ENCODE results near the gene ZSWIM3.

The ZSWIM3 gene

DNA sequence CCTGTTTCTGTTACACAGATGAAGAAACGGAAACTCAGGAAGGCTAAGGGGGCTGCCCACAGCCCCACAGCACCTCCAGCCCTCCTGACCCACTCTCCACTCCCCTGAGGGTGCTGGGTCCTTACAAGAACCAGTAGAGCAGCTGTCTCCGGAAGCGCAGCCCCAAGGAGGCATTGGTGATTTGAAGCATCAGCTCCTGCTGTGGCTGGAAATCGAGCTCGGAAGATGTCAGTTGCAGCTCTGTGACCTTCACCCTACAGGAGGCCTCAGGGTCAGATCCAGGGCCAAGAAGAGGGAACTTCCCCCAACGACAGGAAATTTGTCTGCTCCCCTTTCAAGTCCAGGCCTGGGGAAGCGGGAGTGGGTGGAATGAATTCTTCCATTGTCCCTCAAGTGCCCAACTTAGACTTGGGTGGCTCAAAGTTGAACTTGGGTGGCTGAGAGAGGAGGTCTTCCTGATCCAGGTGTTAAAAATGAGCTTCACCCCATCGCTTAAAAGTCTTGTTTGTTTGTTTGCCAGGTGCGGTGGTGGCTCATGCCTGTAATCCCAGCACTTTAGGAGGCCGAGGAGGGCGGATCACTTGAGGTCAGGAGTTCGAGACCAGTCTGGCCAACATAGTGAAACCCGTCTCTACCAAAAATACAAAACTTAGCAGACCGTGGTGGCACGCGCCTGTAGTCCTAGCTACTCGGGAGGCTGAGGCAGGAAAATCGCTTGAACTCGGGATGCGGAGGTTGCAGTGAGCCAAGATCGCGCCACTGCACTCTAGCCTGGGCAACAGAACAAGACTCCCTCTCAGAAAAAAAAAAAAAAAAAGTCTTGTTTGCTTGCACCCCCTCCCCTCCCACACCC lies 52.6 kb downstream of the ZSWIM3 start:
- DNase-seq (ENCODE audit: low spot score) = no peak

DNA sequence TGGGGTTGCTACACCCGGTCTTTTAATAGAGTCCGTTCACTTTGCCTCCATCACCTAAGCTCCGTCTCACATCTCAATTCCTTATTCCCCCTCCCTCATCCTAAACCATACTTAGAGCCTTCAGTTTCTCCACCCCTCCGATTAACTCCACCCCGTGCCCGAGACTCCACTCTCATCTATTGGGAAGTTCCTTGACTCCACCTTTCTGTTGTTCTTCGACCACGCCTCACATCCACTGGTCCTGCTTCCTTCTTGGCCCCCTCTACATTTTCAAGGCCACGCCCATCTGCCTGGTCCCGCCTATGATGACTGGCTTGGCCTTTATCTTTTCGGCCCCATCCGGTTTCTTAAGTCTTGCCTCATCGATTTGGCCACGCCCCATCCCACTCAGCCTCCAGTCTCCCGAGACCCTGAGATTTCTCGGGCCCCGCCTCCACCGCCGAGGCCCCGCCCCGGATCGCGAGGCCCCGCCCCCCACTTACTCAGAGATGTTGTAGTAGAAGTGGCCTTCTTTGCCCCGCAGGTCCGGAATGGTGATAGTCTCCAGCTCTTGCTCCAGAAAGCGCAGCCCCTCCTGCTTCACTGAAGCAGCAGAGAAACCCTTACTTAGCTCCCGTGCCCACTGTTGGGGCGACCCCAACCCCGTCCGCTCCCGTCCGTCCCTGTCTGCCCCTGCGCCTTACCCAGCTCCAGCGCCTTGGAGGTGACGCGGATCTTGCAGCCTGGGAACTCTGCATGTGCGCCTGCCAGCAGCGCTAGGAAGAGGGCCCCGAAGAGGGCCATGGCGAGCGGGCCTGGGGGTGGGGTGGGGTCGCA lies 53.5 kb downstream of the ZSWIM3 start:
- DNase-seq (ENCODE audit: low spot score) = peak; percentile 98

GRCh38 chr20:45911486-45912343 lies 54.3 kb downstream of the ZSWIM3 start, which contains the start of gene PLTP:
PLTP (minus strand) TSS chr20:45912155; CDS start chr20:45911452, 703 bp downstream.
- DNase-seq (ENCODE audit: low spot score) = no peak

DNA sequence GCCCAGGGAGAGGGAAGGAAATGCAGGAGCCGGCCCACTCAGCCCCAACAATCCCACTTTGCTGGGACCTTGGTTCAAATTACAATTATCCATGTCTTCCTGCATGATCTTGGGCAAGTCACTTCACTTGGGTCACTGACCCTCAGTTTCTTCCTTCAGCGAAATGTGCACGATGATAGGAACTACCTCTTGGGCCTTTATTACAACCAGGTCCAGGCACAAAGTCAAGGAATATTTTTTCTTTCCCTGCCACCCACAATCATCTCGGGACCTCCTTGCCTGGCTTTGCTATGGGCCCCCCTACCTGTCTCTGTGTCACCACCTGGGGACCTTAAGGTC lies 54.9 kb downstream of the ZSWIM3 start:
- DNase-seq (ENCODE audit: low spot score) = no peak

DNA sequence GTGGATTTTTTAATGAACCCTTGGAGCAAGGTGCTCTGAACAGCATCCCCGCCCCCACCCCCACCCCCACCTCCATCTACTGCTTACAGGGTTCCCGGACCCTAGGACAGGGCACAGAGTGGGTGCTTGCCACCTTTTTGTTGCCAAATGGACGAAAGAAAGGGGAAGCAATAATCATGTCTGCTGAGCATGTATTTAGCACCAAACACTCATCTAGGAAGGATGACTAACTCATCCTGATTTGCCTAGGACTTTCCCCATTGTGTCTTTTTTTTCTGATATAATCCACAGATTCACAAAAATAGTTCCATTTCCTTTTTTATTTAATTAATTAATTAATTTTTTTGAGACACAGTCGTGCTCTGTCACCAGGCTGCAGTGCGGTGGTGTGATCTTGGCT lies 55.7 kb downstream of the ZSWIM3 start:
- no peak for DNase-seq (ENCODE audit: low spot score)

DNA sequence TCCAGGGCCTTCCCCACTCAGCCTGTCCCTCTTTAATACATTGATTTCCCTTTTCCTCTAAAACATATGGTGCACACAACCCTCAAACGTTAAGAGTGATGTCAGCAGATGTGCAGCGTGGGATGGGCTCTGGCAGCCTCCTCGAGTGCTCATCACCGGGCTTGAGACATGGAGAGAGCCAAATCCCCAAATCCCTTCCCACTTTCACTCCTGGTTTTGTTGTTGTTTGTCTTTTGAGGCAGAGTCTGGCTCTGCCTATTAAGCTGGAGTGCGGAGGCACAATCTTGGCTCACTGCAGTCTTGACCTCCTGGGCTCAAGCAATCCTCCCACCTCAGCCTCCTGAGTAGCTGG lies 60.4 kb downstream of the ZSWIM3 start:
- no peak for DNase-seq (ENCODE audit: low spot score)

- DNase-seq (ENCODE audit: low spot score) = no peak
Observed at GRCh38 chr20:45918182-45918737, 60.8 kb downstream of the ZSWIM3 start.

- no peak for DNase-seq (ENCODE audit: low spot score)
Observed at GRCh38 chr20:45918779-45919537, 61.5 kb downstream of the ZSWIM3 start.

DNA sequence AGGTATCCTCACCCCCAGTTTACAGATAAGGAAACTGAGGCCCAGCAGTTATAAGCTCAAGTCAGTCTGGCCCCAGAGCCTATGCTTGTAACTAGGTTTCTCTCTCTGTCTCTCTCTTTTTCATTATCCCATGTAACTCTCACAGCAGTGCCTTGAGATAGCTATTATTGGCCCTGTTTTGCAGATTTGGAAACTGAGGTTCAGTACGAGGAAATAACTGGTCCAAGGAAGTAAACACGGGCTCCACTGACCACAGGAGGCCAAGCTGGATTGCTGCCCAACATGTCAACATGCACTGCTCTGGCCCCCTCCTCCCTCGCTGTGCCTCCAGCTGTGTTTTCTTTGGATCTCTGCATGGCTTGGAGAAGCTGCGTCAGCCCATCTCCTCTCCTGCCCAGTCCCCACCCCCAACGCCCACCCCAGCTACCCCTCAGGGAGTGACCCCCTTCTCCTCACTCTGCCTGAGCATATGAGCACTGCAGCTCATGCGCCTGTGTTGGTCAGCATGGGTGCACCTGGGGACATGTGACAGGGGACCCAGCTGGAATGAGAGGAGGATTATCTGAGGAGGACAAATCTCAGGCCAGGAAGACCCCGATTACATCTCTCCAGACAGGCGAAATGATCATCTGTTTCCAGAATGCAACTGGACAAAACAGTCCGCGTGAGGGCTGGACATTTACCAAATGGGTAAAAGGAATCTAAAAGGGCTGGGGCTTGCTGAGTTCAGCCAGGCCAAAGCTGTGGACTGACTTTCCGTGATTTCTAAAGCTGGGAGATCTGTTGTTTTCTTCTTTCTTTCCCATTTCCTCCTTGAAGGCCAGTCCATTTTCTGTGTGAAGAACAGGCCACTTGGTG lies 62.4 kb downstream of the ZSWIM3 start:
- DNase-seq (ENCODE audit: low spot score) = no peak

DNA sequence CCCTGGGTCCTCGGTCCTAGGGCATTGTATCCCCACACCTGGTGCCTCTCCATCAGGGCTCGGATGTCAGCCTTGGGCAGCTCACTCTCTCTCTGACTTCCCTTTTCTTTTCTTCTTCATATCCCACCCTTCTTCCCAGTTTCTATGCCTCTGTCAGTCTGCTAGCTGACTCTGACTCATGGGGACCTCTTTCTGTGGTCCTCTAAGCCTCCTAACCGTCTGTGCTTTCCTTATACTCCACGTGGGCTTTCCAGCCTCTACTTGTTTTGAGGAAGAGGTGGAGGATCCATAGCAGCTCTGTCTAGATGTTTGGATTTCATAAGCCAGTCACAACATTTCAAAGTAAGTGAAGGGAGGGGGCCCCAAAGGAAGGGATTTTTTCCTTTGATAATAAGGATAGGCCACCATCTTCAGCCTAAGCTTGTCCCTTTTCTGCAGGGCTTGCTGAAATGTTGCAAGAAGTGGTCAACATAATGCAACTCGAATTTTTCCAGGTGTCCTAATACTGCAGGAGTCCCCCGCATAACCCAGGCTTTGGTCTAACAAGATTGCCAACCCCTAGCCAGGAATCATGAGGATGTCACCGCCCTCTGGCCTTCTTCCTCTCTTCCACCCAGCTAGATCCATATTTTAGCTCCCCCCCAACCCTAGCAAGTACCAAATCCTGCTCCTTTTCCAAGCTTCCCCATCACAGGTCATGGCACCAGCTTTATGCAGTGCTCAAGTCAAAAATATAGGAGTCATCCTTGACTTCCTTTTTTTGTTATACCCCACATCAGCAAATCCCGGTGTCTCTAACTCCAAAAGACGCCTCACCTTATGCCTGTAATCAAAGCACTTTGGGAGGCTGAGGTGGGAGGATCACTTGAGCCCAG lies 63.3 kb downstream of the ZSWIM3 start:
- DNase-seq (ENCODE audit: low spot score) = no peak

GRCh38 chr20:45921337-45922189 lies 64.1 kb downstream of the ZSWIM3 start:
- no peak for DNase-seq (ENCODE audit: low spot score)

DNA sequence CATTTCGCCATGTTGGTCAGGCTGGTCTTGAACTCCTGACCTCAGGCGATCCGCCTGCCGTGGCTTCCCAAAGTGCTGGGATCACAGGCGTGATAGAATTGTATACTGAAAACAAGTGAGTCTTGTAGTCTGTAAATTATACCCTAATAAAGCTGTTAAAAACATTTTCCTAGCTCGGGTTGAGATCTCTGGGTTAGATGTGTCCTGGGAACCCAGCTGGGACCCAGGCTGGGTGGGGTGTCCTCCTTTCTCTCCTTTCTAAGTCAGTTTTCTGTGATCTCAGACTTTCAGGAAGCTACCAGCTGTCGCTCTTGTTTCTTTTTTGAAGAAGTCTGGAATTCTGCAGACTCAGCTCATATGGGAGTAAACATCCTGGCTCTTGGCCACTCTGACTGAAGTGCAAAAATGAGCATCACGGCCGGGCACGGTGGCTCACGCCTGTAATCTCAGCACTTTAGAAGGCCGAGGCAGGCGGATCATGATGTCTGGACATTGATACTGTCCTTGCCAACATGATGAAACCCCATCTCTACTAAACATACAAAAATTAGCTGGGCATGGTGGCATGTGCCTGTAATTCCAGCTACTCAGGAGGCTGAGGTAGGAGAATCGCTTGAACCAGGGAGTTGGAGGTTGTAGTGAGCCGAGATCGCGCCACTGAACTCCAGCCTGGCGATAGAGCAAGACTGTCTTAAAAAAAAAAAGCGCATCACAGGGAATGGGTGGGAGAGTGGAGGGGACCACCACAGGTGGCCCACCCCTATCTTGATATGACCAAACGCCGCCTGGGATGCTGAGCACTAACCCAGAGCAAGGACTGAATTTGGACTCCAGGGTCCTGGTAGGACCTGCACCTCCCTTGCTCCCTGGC lies 67.2 kb downstream of the ZSWIM3 start:
- peak; percentile 28 for DNase-seq (ENCODE audit: low spot score)

- no peak for DNase-seq (ENCODE audit: low spot score)
Observed at GRCh38 chr20:45925821-45926506, 68.5 kb downstream of the ZSWIM3 start.

- no peak for DNase-seq (ENCODE audit: low spot score)
Observed at GRCh38 chr20:45926731-45927070, 69.3 kb downstream of the ZSWIM3 start.

GRCh38 chr20:45927071-45927878 lies 69.9 kb downstream of the ZSWIM3 start:
- DNase-seq (ENCODE audit: low spot score) = no peak
